SIG-M5 treated with dmso at 0.1 percent for 504 hours (cell line): Measurements from ENCODE around the gene MED4.
A peak's percentile ranks its signal among the peaks of the same experiment; 100 is the strongest.

ENCODE experiments used
- DNase-seq: peaks from one replicate; lab custom pipeline; 2025; ENCODE audit not compliant: unreplicated experiment; lab: John Stamatoyannopoulos, UW

The MED4 gene

GRCh38 chr13:48038761-48039160 lies 56.1 kb downstream of the MED4 start:
- DNase-seq, result no peak

DNA sequence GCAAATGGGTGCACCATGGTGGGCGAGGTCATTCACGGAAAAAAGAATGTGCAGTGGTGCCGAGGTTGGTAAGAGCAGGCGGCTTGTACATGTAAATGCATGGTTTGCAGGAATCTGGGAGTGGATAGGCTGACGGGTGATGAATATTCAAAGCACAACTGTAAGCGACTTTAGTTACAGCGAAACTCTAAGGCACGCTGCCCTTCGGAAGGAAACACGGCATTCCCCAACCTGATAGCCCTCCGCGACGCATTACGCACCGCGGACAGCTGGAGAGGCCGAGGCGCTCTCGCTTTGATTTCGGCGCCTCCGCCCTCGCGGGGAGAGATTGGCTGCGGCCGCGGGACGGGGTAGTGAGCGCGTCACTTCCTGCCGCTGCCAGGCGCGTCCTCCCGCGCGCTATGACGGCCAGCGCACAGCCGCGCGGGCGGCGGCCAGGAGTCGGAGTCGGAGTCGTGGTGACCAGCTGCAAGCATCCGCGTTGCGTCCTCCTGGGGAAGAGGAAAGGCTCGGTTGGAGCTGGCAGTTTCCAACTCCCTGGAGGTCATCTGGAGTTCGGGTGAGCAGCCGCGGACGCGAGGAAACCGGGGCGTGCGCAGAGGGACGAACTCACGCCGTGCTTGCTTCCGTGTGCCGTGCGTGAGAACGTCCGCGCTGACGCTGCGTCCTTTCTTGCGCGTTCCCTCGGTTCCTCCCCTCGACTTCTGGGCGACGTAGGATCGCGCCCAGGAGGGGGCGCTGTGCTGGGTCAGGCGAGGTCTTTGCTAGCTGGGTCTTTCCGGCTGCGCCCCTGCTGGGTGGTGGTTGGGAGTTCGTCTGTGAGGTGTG lies 57.3 kb downstream of the MED4 start, which contains the start of gene NUDT15:
Gene NUDT15, plus strand, starts transcription at position 381 of the 828 bp plus-strand sequence. Its CDS starts 21 bp downstream, at position 402.
- DNase-seq, result peak; percentile 95

GRCh38 chr13:48029859-48030258 lies 65.0 kb downstream of the MED4 start:
- no peak for DNase-seq

DNA sequence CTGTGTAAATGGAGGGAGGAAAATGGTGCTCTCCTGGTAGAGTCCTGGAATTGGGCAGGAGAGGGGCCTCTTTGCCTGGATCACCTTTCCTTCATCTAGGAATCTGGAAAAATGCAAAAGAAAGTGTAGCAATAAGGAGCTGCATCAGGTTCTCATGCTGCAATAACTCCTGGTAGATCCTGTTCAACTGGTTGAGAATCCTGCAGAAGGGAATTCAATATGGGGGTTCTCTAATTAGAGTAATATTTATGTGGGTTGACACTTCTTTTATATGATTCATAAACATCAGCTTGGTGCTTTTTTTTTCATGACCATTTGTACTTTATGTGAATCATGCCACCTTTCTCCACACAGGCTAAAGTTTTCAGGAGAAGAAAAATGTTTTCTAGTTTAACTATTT lies 66.8 kb downstream of the MED4 start:
- no peak for DNase-seq
